ENCODE measurements around the gene SIRT7.

DNA sequence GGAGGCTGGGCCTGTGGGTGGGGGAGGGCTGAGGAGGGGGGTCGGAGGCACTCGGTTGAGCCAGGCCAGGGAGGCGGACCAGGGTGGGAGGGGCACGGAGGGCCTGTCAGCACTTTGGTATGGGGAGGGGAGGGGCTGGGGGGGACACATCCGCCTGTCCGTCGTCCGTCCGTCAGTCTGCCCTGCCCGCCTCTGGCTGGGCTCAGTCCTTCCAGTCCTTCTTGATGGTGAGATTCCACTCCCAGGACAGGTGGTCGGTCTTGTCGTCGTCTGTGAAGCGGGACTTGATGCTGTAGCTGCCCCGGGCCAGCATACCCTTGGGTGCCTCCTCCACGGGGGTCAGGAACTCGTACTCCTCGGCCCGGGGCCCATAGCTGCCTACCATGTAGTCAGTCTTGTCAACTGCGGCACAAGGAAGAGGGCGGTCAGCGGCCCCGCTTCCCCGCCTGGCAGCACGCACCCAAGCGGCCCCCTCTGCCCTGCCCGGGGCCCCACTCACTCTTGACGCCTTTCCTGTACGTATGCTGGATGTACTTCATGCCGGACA is 49.2 kb downstream of the SIRT7 start:
- TF ChIP-seq, protein P1, sequence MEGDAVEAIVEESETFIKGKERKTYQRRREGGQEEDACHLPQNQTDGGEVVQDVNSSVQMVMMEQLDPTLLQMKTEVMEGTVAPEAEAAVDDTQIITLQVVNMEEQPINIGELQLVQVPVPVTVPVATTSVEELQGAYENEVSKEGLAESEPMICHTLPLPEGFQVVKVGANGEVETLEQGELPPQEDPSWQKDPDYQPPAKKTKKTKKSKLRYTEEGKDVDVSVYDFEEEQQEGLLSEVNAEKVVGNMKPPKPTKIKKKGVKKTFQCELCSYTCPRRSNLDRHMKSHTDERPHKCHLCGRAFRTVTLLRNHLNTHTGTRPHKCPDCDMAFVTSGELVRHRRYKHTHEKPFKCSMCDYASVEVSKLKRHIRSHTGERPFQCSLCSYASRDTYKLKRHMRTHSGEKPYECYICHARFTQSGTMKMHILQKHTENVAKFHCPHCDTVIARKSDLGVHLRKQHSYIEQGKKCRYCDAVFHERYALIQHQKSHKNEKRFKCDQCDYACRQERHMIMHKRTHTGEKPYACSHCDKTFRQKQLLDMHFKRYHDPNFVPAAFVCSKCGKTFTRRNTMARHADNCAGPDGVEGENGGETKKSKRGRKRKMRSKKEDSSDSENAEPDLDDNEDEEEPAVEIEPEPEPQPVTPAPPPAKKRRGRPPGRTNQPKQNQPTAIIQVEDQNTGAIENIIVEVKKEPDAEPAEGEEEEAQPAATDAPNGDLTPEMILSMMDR (IDR thresholded peaks at IDR 0.05): no peak
- TF ChIP-seq POLR2A (IDR thresholded peaks at IDR 0.05): no peak
- no peak for TF ChIP-seq POLR2AphosphoS5 (IDR thresholded peaks at IDR 0.05)

Data from transverse colon (tissue), 4 donors.